Kasumi-1 (cell line): ENCODE data around the gene GALNT1.

Experiments used
- DNase-seq, 2 experiments: peaks; one replicate each; lab custom pipeline; 2025; lab: John Stamatoyannopoulos, UW

GALNT1 gene

DNA sequence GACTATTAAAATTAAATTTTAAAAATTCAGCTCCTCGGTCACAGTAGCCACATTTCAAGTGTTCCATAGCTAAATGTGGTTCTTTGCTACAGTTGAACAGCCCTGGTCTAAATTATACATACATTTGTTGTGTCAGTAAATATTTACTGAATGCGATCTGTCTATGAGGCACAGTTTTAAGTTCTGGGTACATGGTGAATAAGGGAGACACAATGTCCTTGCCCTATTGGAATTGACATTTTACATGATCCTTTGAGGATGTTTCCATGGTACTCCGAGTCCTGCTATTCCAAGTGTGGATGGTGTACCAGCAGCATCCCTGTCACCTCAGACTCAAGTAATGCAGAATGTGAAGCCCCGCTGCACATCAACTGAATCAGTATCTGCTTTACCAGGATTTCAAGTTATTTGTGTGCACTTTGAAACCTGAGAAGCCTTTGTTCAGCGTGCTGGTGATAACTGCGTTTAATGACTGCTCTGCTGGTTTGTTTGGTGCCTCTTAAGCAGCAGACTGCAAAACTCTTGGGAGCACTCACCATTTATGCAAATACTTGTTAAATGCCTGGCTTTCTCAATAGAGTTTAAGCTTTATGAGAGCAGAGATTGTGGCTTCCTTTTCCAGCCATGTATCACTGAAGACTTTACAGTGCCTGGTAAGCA is 1.5 kb downstream of the GALNT1 start:
- peak; percentile 17 to 33 for DNase-seq

DNA sequence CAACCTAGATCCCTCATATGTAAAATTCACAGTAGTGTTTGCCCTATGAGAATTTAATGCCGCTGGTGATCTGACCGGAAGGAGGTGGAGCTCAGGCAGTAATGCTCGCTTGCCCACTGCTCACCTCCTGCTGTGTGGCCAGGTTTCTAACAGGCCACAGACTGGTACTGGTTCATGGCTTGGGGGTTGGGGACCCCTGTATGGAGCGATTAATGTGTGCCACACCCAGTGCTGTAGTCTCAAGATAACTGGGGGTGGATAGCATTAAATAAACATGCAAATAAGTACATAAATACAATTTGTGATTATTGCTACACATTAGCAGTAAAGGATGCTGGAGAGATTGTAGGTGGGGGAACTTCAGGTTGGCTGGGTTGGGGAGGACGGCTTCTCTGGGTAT is 3.2 kb downstream of the GALNT1 start:
- DNase-seq = no peak

DNA sequence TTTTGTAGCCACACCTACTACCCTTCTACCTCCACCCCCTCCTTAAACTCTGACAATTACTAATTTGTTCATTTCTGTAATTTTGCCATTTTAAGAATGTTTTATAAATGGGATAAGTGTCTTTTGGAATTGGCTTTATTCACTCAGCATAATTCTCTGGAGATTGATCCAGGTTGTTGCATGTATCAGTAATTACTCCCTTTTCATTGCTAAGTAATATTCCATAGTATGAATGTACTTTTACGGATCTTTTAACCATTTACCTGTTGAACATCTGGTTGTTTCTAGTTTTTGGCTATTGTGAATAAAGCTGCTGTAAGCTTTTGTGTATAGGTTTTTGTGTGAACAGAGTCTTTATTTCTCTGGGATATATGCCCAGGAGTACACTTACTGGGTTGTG is 4.1 kb downstream of the GALNT1 start:
- no peak for DNase-seq

DNA sequence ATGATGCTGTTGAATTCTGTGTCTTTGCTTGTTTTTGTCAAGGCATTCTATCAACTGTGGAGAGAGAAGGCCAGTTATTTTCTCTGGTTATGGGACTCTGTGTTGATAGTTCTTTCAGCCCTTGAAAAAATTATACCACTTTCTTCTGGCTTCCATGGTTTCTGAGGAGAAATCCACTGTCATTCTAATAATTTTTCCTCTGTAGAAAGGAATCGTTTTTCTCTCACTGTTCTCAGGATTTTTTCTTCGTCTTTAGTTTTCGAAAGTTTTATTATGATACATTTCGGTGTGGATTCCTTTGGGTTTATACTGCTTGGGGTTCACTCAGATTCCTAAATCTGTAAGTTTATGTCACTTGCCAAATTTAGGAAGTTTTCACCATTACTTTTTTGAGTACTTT is 6.6 kb downstream of the GALNT1 start:
- peak in 1 of 2 experiments; percentile 27 for DNase-seq

DNA sequence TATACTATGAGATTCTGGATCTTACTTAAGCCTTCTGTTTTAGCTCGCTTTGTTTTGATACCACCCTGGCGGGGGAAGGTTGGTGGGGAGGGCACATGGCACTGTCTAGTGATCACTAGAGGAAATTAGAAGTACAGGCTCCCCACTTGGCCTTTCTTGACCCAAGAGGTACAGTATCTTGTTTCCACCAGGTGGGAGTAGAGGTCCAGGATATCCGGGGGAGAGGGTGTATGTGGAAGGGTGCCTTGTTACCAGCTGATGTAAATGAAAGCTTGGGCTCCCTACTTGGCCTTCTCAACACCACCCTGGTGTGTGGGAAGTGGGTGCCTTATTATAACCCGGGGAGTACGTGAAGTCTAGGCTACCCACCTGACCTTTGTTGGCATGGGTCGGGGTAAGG is 7.5 kb downstream of the GALNT1 start:
- no peak for DNase-seq

DNA sequence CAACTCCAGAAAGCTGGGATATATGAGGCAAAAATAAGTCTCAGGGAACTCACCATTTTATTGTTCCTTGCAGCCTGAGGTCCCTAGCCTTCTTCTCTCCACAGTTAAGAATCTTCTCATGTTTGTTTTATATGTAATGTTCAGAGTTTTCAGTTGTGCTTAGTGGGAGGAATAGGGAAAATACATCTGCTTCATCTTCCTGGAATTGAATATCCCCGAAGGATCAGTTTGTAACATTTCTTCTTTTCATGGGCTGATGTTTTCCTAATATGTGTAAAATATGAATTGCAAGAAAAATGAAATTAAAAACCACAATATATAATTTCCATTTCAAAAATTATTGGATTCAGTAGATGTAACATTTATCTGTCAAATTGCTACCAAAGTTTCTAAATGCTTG is 8.0 kb downstream of the GALNT1 start:
- no peak for DNase-seq

DNA sequence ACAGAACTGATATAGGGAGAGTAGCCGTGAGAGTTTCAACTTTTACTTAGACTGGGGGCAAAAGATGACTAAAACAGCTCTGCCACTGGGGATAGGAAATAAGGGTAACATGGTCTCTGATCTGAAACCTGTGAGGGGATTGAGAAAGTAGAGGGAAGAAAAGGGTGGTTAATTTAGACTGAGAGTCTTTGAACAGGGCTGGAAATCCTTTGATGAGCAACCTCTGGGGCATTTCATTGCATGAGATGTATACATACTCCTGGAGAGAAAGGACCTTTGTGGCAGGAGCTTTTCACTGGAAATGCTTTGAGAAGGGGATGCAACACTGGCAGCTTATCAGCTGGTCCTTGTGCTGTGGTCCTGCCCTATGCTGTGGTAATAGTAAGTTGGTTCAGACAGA is 9.4 kb downstream of the GALNT1 start:
- DNase-seq = no peak

DNA sequence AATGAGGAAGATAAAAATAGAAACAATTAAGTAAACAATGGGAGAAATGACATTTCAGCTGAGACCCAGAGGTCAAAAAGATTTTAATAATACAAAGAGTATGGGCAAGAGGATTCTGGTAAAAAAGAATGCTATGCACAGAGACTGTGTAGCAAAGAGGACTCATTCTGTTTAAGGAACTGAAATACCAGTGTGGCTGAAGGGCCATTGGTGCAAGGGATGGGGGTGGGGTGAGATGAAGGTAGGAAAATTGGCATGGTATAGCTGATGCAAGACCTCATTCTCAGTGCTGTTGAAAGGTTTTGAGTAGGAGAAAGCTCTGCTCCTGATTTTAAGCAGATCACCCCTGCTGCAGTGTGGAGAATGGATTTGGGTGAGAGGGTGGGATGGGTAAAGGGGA is 10.8 kb downstream of the GALNT1 start:
- DNase-seq = no peak

DNA sequence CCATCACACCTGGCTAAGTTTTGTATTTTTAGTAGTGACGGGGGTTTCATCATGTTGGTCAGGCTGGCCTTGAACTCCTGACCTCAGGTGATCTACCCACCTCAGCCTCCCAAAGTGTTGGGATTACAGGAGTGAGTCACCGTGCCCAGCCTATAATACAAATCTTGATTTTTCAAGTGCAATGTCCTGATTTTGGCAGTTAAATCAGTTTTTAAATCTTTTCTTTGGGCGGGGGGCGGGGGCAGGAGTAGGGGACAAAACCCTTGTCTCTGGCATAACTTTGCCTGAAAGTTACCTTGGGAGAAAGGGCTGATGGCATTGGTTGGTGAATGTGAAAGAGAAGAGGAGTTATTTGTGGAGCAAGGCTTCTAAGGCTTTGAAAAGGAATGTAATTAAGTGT is 12.3 kb downstream of the GALNT1 start:
- DNase-seq = no peak

DNA sequence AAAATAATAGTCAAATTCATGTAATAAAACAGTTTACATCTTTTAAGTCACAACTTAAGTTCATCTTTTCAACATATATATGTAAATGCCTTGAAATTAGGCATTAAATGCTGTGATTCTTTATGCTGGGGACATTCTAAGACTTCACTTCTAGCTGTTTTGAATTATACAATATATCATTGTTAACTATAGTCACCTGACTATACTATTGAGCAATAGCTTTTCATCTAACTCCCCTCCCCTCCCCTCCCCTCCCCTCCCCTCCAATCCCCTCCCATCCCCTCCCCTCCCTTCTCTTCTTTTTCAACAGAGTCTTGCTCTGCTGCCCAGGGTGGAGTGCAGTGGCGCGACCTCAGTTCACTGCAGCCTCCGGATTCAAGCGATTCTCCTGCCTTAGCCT is 16.2 kb downstream of the GALNT1 start:
- no peak for DNase-seq

DNA sequence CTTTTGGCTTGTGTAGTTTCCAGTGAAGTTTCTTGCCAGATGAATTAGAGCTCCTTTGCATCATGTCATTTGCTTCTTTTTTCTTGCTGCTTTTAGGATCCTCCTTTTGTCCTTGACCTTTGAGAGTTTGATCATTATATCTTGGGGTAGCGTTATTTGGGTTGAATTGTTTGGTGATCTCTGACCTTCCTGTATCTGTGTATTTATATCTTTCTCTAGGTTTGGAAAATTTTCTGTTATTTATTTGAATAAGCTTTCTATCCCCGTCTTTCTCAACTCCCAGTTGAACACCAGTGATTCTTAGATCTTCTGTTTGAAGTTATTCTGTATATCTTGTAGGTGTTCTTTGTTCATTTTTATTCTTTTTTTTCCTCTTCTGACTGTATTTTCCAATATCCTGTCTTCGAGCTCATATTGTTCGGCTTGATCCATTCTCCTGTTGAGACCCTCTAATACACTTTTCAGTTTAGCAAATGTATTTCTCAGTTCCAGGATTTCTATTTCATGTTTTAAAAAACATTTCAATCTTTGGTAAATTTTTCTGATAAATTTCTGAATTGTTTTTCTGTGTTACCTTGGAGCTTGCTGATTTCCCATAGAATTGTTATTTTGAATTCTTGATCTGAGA is 20.8 kb downstream of the GALNT1 start:
- DNase-seq = no peak

DNA sequence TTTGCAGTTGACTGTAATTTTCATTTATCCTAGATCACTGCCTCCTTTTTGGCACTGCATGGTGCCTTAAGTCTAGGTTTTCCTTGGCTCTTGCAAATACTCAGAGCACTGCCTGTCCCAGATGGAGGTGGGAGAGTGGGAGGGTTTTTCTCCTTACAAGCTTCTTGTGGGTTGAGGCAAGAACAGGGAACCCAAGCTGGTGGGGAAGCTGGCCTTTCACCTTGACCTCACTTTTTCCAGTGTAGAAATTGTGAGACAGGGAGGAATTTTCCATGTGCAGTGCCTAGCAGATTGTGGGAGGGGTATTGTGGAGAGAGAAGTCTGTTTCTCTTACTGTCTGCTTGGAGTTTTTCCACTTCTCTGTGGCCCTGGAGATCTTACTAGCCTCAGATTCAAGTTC is 21.5 kb downstream of the GALNT1 start:
- no peak for DNase-seq

DNA sequence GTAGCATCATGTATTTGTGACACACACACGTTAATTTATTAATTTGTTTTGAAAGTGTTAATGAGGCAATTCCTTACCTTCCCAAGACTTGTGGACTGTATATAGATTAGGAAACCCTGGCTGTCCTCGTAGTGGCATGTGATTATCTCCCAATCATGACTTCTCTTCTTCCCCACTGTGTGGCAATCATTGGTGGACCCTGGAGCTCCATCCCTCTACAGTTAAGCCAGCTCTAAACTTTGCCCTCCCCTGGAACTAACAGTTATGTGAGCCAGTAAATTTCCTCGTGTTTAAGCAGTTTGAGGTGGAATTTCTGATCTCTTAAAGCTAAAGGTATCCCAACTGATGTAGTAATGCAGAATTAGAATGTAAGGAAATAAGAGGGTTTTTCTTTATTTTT is 22.0 kb downstream of the GALNT1 start:
- DNase-seq = no peak

DNA sequence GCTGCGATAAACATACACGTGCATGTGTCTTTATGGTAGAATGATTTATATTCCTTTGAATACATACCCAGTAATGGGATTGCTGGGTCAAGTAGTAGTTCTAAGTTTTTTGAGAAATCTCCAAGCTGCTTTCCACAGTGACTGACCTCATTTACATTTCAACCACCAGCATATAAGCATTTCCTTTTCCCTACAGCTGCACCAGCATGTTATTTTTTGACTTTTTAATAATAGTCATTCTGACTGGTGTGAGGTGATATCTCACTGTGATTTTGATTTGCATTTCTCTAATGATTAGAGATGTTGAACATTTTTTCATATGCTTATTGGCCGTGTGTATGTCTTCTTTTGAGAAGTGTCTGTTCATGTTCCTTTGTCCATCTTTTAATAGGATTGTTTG is 22.8 kb downstream of the GALNT1 start:
- DNase-seq = no peak

DNA sequence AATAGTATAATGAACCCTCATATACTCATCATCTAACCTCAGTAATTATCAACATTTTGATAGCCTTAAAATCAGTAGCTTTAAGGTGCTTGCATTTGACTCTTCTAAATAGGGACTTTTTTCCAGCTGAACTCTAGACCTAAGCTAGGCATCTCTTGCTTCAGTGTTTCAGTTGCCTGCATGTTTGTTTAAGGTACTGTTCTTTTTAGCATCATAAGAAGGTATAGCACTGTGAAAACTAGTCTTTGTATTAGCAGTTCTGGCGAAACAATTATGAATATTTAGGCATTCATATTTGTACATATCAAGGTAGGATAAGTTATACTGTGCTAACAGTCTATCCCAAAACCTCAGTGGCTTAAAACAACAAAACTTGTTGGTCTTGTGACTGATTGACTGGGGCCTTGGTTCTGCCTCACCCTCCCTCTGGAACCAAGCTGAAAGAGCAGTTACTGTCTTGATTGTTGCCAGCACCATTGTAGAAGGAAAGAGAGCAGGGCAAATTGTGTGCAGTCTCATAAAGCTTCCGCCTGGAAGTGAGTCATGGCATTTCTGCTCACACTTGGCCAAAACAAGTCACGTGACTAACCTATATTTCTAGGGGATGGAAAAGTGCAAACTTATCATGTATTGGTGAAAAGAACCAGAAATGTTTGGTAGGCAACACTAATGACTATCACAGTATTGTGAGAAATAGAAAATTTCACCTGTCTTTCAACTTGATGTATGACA is 24.3 kb downstream of the GALNT1 start:
- peak; percentile 46 to 61 for DNase-seq

DNA sequence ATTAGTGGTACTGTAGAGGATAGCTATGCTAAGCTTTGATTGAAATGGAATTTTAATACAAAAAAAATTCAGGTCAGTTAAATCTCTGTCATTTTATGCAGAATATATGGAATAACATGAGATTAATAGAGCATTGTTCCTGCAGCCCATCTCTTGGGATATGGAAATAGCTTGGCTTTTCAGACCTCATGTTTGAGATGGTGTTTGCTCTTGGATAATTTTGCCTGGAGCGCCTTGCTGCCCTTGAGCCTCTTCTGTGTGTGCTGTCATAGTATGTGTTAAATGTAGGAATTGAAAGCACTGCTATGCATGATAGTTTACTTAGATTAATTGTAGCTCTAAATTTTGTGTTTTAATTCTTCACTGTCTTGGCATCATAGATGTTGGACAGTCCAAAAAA is 27.7 kb downstream of the GALNT1 start:
- no peak for DNase-seq

DNA sequence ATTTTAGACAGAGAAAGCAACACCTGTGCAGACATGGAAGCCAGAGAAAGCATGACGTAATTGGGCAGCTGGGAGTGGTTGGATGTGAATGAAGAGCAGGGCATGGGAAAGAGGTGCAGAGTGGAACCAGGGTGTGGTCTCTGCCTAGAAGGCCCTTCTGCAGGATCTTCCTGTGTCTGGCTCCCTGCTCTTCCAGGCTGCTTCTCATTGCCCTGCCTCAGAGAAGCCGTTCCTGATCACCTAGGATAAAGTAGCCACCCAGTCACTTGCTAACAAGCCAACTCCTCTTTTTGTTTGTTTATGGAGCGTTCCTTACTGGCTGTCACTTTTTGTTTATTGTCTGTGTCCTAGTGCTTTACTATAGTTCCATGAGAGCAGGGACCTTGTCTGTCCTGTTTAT is 28.5 kb downstream of the GALNT1 start:
- DNase-seq = no peak

DNA sequence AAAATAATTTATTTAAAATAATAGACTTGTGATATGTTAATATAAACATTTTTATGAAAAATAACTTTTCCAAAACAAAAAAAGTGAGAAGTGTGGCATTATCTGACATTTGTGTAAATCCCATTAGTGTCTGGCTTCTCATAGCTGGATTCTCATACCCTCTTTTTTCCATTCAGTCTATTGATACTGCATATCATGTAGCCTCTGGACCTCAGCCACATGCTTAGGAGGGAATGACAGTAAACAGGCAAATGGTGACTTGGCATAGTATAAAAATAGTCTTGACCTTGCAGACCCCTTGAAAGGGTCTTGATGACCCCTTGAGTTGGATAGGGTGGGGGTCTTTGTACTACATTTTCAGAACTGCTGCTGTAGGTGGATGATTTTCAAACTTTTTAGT is 29.2 kb downstream of the GALNT1 start:
- DNase-seq = no peak

DNA sequence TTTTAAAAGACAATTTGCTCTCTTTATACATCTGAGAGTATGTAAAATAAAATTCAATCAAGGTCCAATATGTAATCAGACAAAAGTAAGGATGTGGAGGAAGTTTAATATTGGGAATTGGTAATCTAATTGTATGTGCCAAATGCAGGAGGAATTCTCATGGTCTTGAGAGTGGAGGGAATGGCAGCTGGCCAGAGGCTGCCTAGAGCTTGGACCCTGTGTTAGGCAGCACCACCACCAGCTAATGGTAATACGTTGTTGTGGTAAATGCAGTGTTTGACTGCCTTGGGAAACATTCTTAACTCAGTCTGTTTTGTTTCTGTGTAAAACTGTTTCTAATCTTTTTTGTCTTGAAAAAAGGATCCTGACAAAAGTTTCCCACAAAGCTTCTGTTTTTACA is 30.0 kb downstream of the GALNT1 start:
- no peak for DNase-seq

DNA sequence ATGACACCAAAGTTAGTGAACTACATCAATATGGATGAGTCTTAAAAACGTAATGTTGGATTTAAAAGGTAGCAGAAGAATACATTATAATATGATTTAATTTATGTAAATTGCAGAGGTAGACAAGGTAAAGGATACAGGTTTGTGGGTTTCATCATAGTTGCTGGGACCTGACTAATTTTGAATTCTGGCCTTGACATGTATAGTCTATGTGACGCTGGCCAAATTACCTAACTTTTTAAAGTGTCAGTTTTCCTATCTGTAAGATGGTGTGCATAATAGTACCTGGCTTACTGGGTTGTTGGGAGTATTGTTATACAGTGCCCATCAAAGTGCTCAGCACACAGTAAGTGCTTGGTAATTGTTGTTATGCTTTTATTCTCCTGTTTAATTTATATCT is 34.5 kb downstream of the GALNT1 start:
- DNase-seq = no peak

DNA sequence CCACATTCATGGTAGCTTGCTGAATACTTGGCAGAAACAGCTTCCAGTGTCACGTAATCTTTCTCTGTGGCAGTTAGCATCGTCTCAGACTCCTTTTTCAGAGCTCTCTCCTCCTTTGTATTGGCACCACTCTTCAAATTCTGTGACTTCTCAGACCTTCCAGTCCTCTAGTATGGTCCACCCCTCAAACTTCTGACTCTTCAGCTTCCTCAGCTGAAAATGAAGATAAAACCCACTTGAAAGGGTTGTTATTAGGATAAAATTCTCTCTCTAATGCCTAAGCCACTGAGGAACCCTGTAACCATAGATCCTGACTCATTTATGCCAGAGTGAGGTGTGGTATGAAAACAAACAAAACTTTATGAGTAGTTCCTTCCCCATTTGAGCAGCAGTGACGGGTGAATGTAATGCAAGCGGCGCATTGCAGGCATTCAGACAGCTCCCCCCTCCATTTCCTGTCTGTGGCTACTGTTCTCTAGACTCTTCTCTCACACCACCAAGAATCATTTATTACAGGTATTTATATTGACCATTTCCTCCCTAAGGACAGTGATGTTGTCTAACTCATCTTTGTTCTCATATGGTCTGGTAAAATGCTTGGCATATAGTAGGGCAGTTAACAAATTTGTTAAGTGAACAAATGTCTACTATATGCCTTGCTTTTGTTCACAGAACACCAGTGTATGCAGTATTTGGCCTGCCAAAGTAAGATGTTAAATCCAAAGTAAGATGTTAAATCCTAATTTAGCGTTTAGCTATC is 35.3 kb downstream of the GALNT1 start:
- peak; percentile 96 for DNase-seq

DNA sequence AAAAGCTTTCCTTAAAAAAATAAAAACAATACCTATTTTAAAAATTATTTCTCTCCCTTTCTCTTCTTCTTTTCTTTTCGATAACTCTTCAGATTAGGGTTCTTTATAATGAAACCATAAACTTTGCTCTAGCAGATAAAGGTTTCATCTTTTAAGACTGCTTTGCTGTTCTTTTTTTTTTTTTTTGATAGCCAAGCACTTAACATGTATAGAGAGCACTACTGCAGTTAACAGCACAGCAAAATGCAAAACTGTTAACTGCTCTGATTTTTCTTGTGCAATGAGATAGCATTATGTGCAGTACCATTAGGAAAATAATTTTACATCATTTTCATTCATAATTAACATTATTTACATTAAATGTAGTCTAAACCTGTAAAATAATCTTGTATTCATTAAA is 36.3 kb downstream of the GALNT1 start:
- DNase-seq = no peak

DNA sequence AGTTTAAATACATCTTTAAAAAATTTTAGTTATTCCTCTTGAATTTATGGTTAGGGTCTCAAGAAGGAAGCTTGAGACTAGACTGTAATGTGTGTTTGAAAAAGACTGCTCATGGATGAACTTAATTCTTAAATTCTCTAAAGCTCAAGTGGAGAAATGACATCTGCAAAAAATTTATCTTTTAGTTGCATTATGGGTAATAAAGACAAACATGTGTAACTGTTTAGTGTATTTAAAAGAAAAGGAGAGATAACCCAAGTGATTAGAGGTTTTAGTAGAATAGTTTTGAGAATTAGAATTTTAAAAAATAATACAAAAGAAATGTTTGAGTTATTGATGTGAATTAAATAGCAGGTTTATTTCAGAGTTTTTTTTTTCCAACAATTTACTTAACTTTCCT is 36.7 kb downstream of the GALNT1 start:
- no peak for DNase-seq
